Fibroblast of lung (primary cell): ENCODE data around the gene CACNA1F. TPM values are rescaled to one million over a fixed set of nuclear protein-coding genes. Genes with fewer than 3 reads are reported as not detected.

Experiments
- DNase-seq, 2 donors: peaks; one replicate each; pipeline versions ENCODE4 v3.0.0 to v3.0.0-alpha.2; 2010; ENCODE audit warnings: low read depth in 2 of 2
- H2AFZ ChIP-seq: 2 replicates; pipeline ENCODE4 v1.5.1; 2012; ENCODE audit warnings: low read length, control low read depth, inconsistent platforms
- H3K27ac ChIP-seq: 2 replicates; pipeline ENCODE4 v1.5.1; 2011; ENCODE audit warnings: low read length, control low read depth; ENCODE audit not compliant: insufficient read depth
- H3K27me3 ChIP-seq: 2 replicates; pipeline ENCODE4 v1.5.1; 2011; ENCODE audit warnings: mild to moderate bottlenecking, low read length; ENCODE audit not compliant: control insufficient read depth, insufficient read depth
- H3K36me3 ChIP-seq: 2 replicates; pipeline ENCODE4 v1.5.1; 2011; ENCODE audit warnings: low read length; ENCODE audit not compliant: control insufficient read depth, insufficient read depth
- H3K4me1 ChIP-seq: 2 replicates; pipeline ENCODE4 v1.5.1; 2011; ENCODE audit warnings: low read length; ENCODE audit not compliant: control insufficient read depth, insufficient read depth; ENCODE audit errors: extremely low read depth
- H3K4me2 ChIP-seq: 2 replicates; pipeline ENCODE4 v1.5.1; 2011; ENCODE audit warnings: low read length, control low read depth; ENCODE audit not compliant: insufficient read depth; ENCODE audit errors: extremely low read depth
- H3K4me3 ChIP-seq, 4 experiments: fragments of 200-600 bp in 1 of 4; sonication (generic) in 1 of 4; replicated peaks in 1 of 4; 2 replicates each; pipeline ENCODE4 v1.5.1; 2011 to 2016; ENCODE audit warnings: low read length in 4 of 4, low read depth in 3 of 4, mild to moderate bottlenecking in 3 of 4, control low read depth in 2 of 4, inconsistent platforms in 1 of 4, mixed read lengths in 1 of 4; ENCODE audit not compliant: insufficient read depth in 1 of 4; ENCODE audit errors: control extremely low read depth in 1 of 4
- H3K79me2 ChIP-seq: 2 replicates; pipeline ENCODE4 v1.5.1; 2012; ENCODE audit warnings: mild to moderate bottlenecking, low read length, inconsistent platforms; ENCODE audit not compliant: control insufficient read depth, insufficient read depth
- H3K9ac ChIP-seq: 2 replicates; pipeline ENCODE4 v1.5.1; 2011; ENCODE audit warnings: mild to moderate bottlenecking, low read length, control low read depth; ENCODE audit not compliant: insufficient read depth
- H3K9me3 ChIP-seq: 2 replicates; pipeline ENCODE4 v1.5.1; 2012; ENCODE audit warnings: low read depth, low read length; ENCODE audit not compliant: control insufficient read depth, insufficient read depth
- H4K20me1 ChIP-seq: 2 replicates; pipeline ENCODE4 v1.5.1; 2011; ENCODE audit warnings: low read length; ENCODE audit not compliant: control insufficient read depth, insufficient read depth; ENCODE audit errors: extremely low read depth
- CTCF ChIP-seq, 2 donors: IDR thresholded peaks in 1 of 2; conservative IDR thresholded peaks in 1 of 2; 1 replicate in 1 of 2; 2 replicates in 1 of 2; pipeline ENCODE4 v1.5.1; 2011 to 2012; ENCODE audit warnings: low read length in 2 of 2, control low read depth in 1 of 2, inconsistent platforms in 1 of 2, low read depth in 1 of 2, mild to moderate bottlenecking in 1 of 2
- EZH2 ChIP-seq: IDR thresholded peaks from 2 replicates; pipeline ENCODE4 v1.5.1; 2012; ENCODE audit warnings: low read length, control low read depth, mild to moderate bottlenecking; ENCODE audit errors: missing control alignments
- polyA plus RNA-seq, 2 donors: library from polyadenylated mRNA; depleted of rRNA in 1 of 2; stranded (reverse) in 1 of 2; unstranded in 1 of 2; fragments of >200 nt; gene quantifications; 2 replicates each; pipeline ENCODE4 v1.2.1, GENCODE V29; 2011 to 2012; ENCODE audit warnings: missing spikeins in 1 of 2
- total RNA-seq: library from RNA; depleted of rRNA; stranded (reverse); fragments of >200 nt; gene quantifications from 2 replicates; pipeline ENCODE4 v1.2.1, GENCODE V29; 2014

Gene CACNA1F
- total and polyA plus RNA-seq, 2 donors (not counting 1 experiment from before 2014, with no cell fraction given): 0.17 TPM; not detected in 1

- H3K27ac ChIP-seq: peak overlapping the region; percentile 86
- H3K36me3 ChIP-seq: no peaks in the 10 kb centered on the region
- peak; percentile 85 for DNase-seq
- no peaks in the 10 kb centered on the region for H4K20me1 ChIP-seq
- H3K79me2 ChIP-seq: peaks cover under 1% of the 10 kb centered on the region
- peak overlapping the region; percentile 83 for H3K4me2 ChIP-seq
- no peak for TF ChIP-seq CTCF (conservative IDR thresholded peaks at IDR 0.05 in 1 of 2, IDR thresholded peaks at IDR 0.05 in 1 of 2; ENCODE audit: low read depth in 1 of 2, low read length in 2 of 2)
- no peak for TF ChIP-seq EZH2
- no peaks in the 10 kb centered on the region for H3K27me3 ChIP-seq
- H3K9me3 ChIP-seq: no peaks in the 10 kb centered on the region
- peak overlapping the region; percentile 19 for H2AFZ ChIP-seq
- peak overlapping the region; percentile 16 to 50 (median 46) for H3K4me3 ChIP-seq
- peaks cover 3% of the 10 kb centered on the region for H3K4me1 ChIP-seq
- H3K9ac ChIP-seq: peak overlapping the region; percentile 51
Observed at GRCh38 chrX:49166914-49167739, 66.0 kb downstream of the CACNA1F start.

GRCh38 chrX:49165901-49166881 lies 66.9 kb downstream of the CACNA1F start:
- peak in 1 of 2 donors; percentile 29 for TF ChIP-seq CTCF (conservative IDR thresholded peaks at IDR 0.05 in 1 of 2, IDR thresholded peaks at IDR 0.05 in 1 of 2; ENCODE audit: low read depth in 1 of 2, low read length in 2 of 2)
- no peak for TF ChIP-seq EZH2
- no peaks in the 10 kb centered on the region for H3K36me3 ChIP-seq
- no peaks in the 10 kb centered on the region for H4K20me1 ChIP-seq
- peaks cover 3% of the 10 kb centered on the region for H3K4me1 ChIP-seq
- peak overlapping the region; percentile 16 to 49 (median 31) for H3K4me3 ChIP-seq
- H3K27ac ChIP-seq: peak overlapping the region; percentile 86
- no peaks in the 10 kb centered on the region for H3K9me3 ChIP-seq
- DNase-seq: peak; percentile 76 to 79
- no peaks in the 10 kb centered on the region for H3K27me3 ChIP-seq
- H2AFZ ChIP-seq: no peak overlapping the region
- H3K79me2 ChIP-seq: no peaks in the 10 kb centered on the region
- peak overlapping the region; percentile 83 for H3K4me2 ChIP-seq
- peak overlapping the region; percentile 51 for H3K9ac ChIP-seq
